H1 (cell line): ENCODE measurements around the gene GABPB2. TPM values are rescaled to one million over a fixed set of nuclear protein-coding genes. Genes with fewer than 3 reads are reported as not detected.

Experiments used
- CTCF ChIA-PET: fragments of 300-600 bp; sonication (Branson Sonifier 250); formaldehyde crosslinking; loops from one replicate; lab custom pipeline; 2021; ENCODE audit not compliant: partially characterized antibody; lab: Charles Lee
- POLR2A ChIA-PET: fragments of 300-600 bp; sonication (Branson Sonifier 250); formaldehyde crosslinking; loops from one replicate; lab custom pipeline; 2021; ENCODE audit warnings: inconsistent platforms; ENCODE audit not compliant: partially characterized antibody; lab: Charles Lee
- DNase-seq, 2 experiments: peaks; one replicate each; pipeline versions ENCODE4 v3.0.0 to v3.0.0-alpha.2; 2010 to 2022; ENCODE audit warnings: low spot score in 2 of 2, low read depth in 1 of 2, mixed read lengths in 1 of 2
- FAIRE-seq: peaks from 2 replicates; lab custom pipeline; 2011; peaks lifted over from hg19 to GRCh38; lab: Jason Lieb, UNC
- H2AFZ ChIP-seq: 2 replicates; pipeline ENCODE4 v1.8.1; 2012; ENCODE audit warnings: low read length, inconsistent platforms
- H2AK5ac ChIP-seq: 2 replicates; pipeline ENCODE4 v1.6.1; 2013; ENCODE audit warnings: low read depth, low read length
- H2BK120ac ChIP-seq: replicated peaks from 2 replicates; pipeline ENCODE3; 2013; ENCODE audit warnings: low read depth, low read length, inconsistent platforms
- H2BK12ac ChIP-seq: 2 replicates; pipeline ENCODE4 v1.6.1; 2013; ENCODE audit warnings: low read depth, low read length
- H2BK15ac ChIP-seq: 2 replicates; pipeline ENCODE4 v1.6.1; 2013; ENCODE audit warnings: low read length
- H2BK20ac ChIP-seq: 2 replicates; pipeline ENCODE4 v1.6.1; 2013; ENCODE audit warnings: low read length
- H2BK5ac ChIP-seq: 2 replicates; pipeline ENCODE4 v1.6.1; 2013; ENCODE audit warnings: low read depth, low read length
- H3K14ac ChIP-seq: 2 replicates; pipeline ENCODE4 v1.6.1; 2013; ENCODE audit warnings: inconsistent platforms; ENCODE audit not compliant: insufficient read length
- H3K18ac ChIP-seq: 2 replicates; pipeline ENCODE4 v1.6.1; 2013; ENCODE audit warnings: low read length; ENCODE audit errors: extremely low read depth
- H3K23ac ChIP-seq: 2 replicates; pipeline ENCODE4 v1.6.1; 2013; ENCODE audit warnings: inconsistent platforms; ENCODE audit not compliant: insufficient read length
- H3K23me2 ChIP-seq: 2 replicates; pipeline ENCODE4 v1.6.1; 2013; ENCODE audit warnings: low read depth, low read length
- H3K27ac ChIP-seq: 2 replicates; pipeline ENCODE4 v1.6.1; 2011; ENCODE audit warnings: low read depth, low read length, inconsistent platforms
- H3K27me3 ChIP-seq, 4 experiments: replicated peaks in 1 of 4; 1 replicate in 1 of 4; 2 replicates in 3 of 4; pipeline versions ENCODE4 v1.6.1 to v1.8.1; 2011 to 2013; ENCODE audit warnings: low read length in 3 of 4, mild to moderate bottlenecking in 3 of 4, inconsistent platforms in 2 of 4, mixed read lengths in 2 of 4, moderate library complexity in 1 of 4; ENCODE audit not compliant: control insufficient read depth in 3 of 4, insufficient read depth in 3 of 4; ENCODE audit errors: extremely low read depth in 1 of 4
- H3K36me3 ChIP-seq, 4 experiments: 2 replicates each; pipeline versions ENCODE4 v1.6.1 to v1.8.1; 2011 to 2013; ENCODE audit warnings: mild to moderate bottlenecking in 4 of 4, low read length in 3 of 4, moderate library complexity in 2 of 4, control low read depth in 1 of 4, inconsistent platforms in 1 of 4; ENCODE audit not compliant: insufficient read depth in 4 of 4, control insufficient read depth in 2 of 4
- H3K4ac ChIP-seq: replicated peaks from 2 replicates; pipeline ENCODE3; 2013; ENCODE audit warnings: low read length, low read depth, mixed read lengths, inconsistent platforms; ENCODE audit not compliant: insufficient read length
- H3K4me1 ChIP-seq, 4 experiments: replicated peaks in 1 of 4; 1 replicate in 1 of 4; 2 replicates in 3 of 4; pipeline versions ENCODE4 v1.6.1 to v1.8.1; 2011 to 2013; ENCODE audit warnings: low read length in 3 of 4, inconsistent platforms in 2 of 4, mixed read lengths in 1 of 4; ENCODE audit not compliant: insufficient read depth in 4 of 4, control insufficient read depth in 3 of 4
- H3K4me2 ChIP-seq, 2 experiments: 2 replicates each; pipeline versions ENCODE4 v1.6.1 to v1.8.1; 2011 to 2013; ENCODE audit warnings: low read depth in 2 of 2, low read length in 2 of 2, control low read depth in 1 of 2, inconsistent platforms in 1 of 2, mild to moderate bottlenecking in 1 of 2; ENCODE audit not compliant: insufficient read depth in 1 of 2
- H3K4me3 ChIP-seq, 4 experiments: fragments of 200-600, 300-600 bp in 1 of 4; sonication (generic), shearing (Covaris generic), sonication (Bioruptor Twin) in 1 of 4; 2 replicates each; pipeline versions ENCODE4 v1.5.1 to v1.8.1; 2011 to 2016; ENCODE audit warnings: low read length in 4 of 4, low read depth in 3 of 4, control low read depth in 2 of 4, inconsistent platforms in 2 of 4, mild to moderate bottlenecking in 2 of 4, mixed read lengths in 1 of 4, moderate library complexity in 1 of 4; ENCODE audit not compliant: insufficient read depth in 2 of 4; ENCODE audit errors: extremely low read depth in 1 of 4
- H3K56ac ChIP-seq: replicated peaks from 2 replicates; pipeline ENCODE3; 2013; ENCODE audit warnings: low read depth, mild to moderate bottlenecking, mixed read lengths, low read length, inconsistent platforms; ENCODE audit not compliant: insufficient read length
- H3K79me1 ChIP-seq: 2 replicates; pipeline ENCODE4 v1.6.1; 2013; ENCODE audit warnings: low read depth, low read length, control low read depth
- H3K79me2 ChIP-seq, 2 experiments: 2 replicates each; pipeline versions ENCODE4 v1.6.1 to v1.8.1; 2012 to 2013; ENCODE audit warnings: low read length in 2 of 2, mild to moderate bottlenecking in 2 of 2, inconsistent platforms in 1 of 2; ENCODE audit not compliant: insufficient read depth in 2 of 2, control insufficient read depth in 1 of 2
- H3K9ac ChIP-seq, 4 experiments: replicated peaks in 1 of 4; 1 replicate in 1 of 4; 2 replicates in 3 of 4; pipeline versions ENCODE4 v1.6.1 to v1.8.1; 2011 to 2013; ENCODE audit warnings: low read depth in 3 of 4, low read length in 3 of 4, control low read depth in 2 of 4, mild to moderate bottlenecking in 2 of 4, moderate library complexity in 2 of 4, inconsistent platforms in 1 of 4; ENCODE audit errors: extremely low read depth in 1 of 4
- H3K9me3 ChIP-seq, 2 experiments: 2 replicates each; pipeline versions ENCODE4 v1.6.1 to v1.8.1; 2012 to 2013; ENCODE audit warnings: mild to moderate bottlenecking in 2 of 2, moderate library complexity in 2 of 2, control low read depth in 1 of 2, inconsistent platforms in 1 of 2, low read depth in 1 of 2, low read length in 1 of 2, mixed read lengths in 1 of 2; ENCODE audit not compliant: insufficient read depth in 2 of 2
- H4K20me1 ChIP-seq, 2 experiments: replicated peaks in 1 of 2; 2 replicates each; pipeline versions ENCODE3 to v1.8.1; 2011 to 2013; ENCODE audit warnings: inconsistent platforms in 2 of 2, low read length in 2 of 2, mild to moderate bottlenecking in 1 of 2; ENCODE audit not compliant: insufficient read depth in 2 of 2, control insufficient read depth in 1 of 2
- H4K5ac ChIP-seq: 2 replicates; pipeline ENCODE4 v1.6.1; 2013; ENCODE audit warnings: low read length, low read depth, mixed read lengths, inconsistent platforms; ENCODE audit not compliant: insufficient read length
- H4K8ac ChIP-seq: 2 replicates; pipeline ENCODE4 v1.8.0; 2013; ENCODE audit warnings: mild to moderate bottlenecking, moderate library complexity, low read length, inconsistent platforms; ENCODE audit not compliant: insufficient read depth; ENCODE audit errors: extremely low read depth
- H4K91ac ChIP-seq: replicated peaks from 2 replicates; pipeline ENCODE3; 2013; ENCODE audit warnings: low read length, mixed read lengths, inconsistent platforms; ENCODE audit not compliant: insufficient read length
- RNF2 ChIP-seq: fragments of 200-900, 300-1000 bp; sonication (generic); IDR thresholded peaks from 2 replicates; pipeline ENCODE4 v1.7.1; 2016; ENCODE audit warnings: borderline replicate concordance, low read depth, mild to moderate bottlenecking, antibody characterized with exemption, low read length; ENCODE audit not compliant: poor library complexity, severe bottlenecking; ENCODE audit errors: missing control alignments
- WGBS, 2 experiments: shearing (Covaris generic) in 1 of 2; methylation state at CpG; one replicate each; pipeline versions ENCODE4 v1.1.6 to v1.1.7; 2013 to 2015; ENCODE audit warnings: low lambda C conversion rate in 2 of 2, mixed read lengths in 2 of 2, inconsistent platforms in 1 of 2, low coverage in 1 of 2, missing lambda C conversion rate in 1 of 2; ENCODE audit not compliant: insufficient replicate concordance in 2 of 2, insufficient coverage in 1 of 2, insufficient read length in 1 of 2; ENCODE audit errors: extremely low coverage in 1 of 2, missing lambda C conversion rate in 1 of 2; 5-methylcytosine and 5-hydroxymethylcytosine counted together
- polyA plus RNA-seq, 7 experiments: library from polyadenylated mRNA; depleted of rRNA in 3 of 7; stranded (reverse) in 5 of 7; unstranded in 2 of 7; fragments of >200 nt in 5 of 7; fragments of 200-250 nt in 2 of 7; gene quantifications; 1 replicate in 5 of 7; 2 replicates in 1 of 7; 4 replicates in 1 of 7; pipeline versions ENCODE4 v1.2.1 to v1.2.3, GENCODE V29; 2011 to 2013; ENCODE audit warnings: missing spikeins in 2 of 7, mixed read lengths in 2 of 7
- total RNA-seq: library from RNA; stranded (reverse); fragmentation: NEBNext Ultra II Directional; extraction: Animal tissue kit (Norgen Biotek cat#: 25700); gene quantifications from 2 replicates; pipeline ENCODE4 v1.2.1, GENCODE V29; 2021

GABPB2 gene
- total and polyA plus RNA-seq, 2 of the 8 experiments (the other 6 are each of a cell fraction or from before 2014, with no cell fraction given), result 1.8 to 2.4 TPM

DNA sequence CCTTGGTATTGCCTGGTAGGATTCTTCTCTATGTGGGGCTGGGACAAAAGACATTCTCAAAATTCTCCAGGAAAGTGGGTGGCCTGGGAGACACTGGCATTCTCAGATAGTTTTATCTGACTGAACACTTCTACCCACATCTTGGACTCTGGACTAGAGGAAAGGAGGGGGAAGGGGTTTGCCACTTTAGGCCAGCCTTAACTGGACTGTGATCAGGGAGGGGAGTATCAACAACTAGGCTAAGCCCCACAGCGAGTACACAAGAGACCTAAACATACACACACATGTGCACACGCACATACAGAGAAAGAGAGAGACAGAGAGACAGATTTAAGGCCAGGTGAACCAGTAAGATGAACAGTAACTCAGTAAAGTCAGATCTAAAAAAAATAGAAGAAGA, 77.1 kb downstream of the GABPB2 start:
- H3K9ac ChIP-seq, result no peak overlapping the region
- FAIRE-seq, result no peak

More for the DNA sequence above, 77.1 kb downstream of the GABPB2 start:
- H3K4ac ChIP-seq, result no peak overlapping the region
- no peaks in the 10 kb centered on the region for H3K36me3 ChIP-seq
- H2BK12ac ChIP-seq, result no peak overlapping the region
- POLR2A ChIA-PET, result interaction anchor here (1.4 to 10.7 kb wide), 2 partner anchors 16 to 17 kb away, joined by 3 to 124 read pairs; no protein-coding TSS in a partner anchor
- H3K27me3 ChIP-seq, result peaks cover 0 to 17% (median 8%) of the 10 kb centered on the region in 4 experiments; a peak in 5 of 7 replicates
- peaks cover 15 to 29% (median 20%) of the 10 kb centered on the region in 4 experiments for H3K4me1 ChIP-seq
- no peak overlapping the region for H3K56ac ChIP-seq
- TF ChIP-seq RNF2, result no peak
- no peak overlapping the region for H2AK5ac ChIP-seq
- no peak overlapping the region for H3K23ac ChIP-seq
- H3K14ac ChIP-seq, result no peak overlapping the region
- 76% methylated on average over 2 of the region's 2 CpGs; no CpG with 5 or more reads in 1 of the 2 experiments for WGBS, 2 experiments
- peaks cover 5% of the 10 kb centered on the region; the same call in 1 of the 2 replicates for H3K79me1 ChIP-seq
- no peaks in the 10 kb centered on the region for H4K20me1 ChIP-seq
- no peak overlapping the region for H3K18ac ChIP-seq
- peak overlapping the region in 1 of 2 experiments; percentile 98; a peak in 1 of 4 replicates for H3K4me2 ChIP-seq
- H2AFZ ChIP-seq, result no peak overlapping the region
- no peak overlapping the region for H4K8ac ChIP-seq
- H3K9me3 ChIP-seq, result no peaks in the 10 kb centered on the region
- H3K4me3 ChIP-seq, result peak overlapping the region in 1 of 4 experiments; percentile 85; a peak in 1 of 8 replicates
- CTCF ChIA-PET, result interaction anchor here (1.4 to 1.8 kb wide), 3 partner anchors 8 to 120 kb away, joined by 4 to 9 read pairs (median 5); no protein-coding TSS in a partner anchor
- no peak overlapping the region for H4K91ac ChIP-seq
- no peak overlapping the region for H2BK120ac ChIP-seq
- no peak overlapping the region for H4K5ac ChIP-seq
- H2BK20ac ChIP-seq, result no peak overlapping the region
- no peak for DNase-seq
- H3K27ac ChIP-seq, result no peak overlapping the region
- peaks cover 16% of the 10 kb centered on the region for H3K23me2 ChIP-seq
- no peak overlapping the region for H2BK15ac ChIP-seq
- H2BK5ac ChIP-seq, result no peak overlapping the region
- H3K79me2 ChIP-seq, result no peaks in the 10 kb centered on the region
